ENCODE measurements around the gene SAMD4A.

DNA sequence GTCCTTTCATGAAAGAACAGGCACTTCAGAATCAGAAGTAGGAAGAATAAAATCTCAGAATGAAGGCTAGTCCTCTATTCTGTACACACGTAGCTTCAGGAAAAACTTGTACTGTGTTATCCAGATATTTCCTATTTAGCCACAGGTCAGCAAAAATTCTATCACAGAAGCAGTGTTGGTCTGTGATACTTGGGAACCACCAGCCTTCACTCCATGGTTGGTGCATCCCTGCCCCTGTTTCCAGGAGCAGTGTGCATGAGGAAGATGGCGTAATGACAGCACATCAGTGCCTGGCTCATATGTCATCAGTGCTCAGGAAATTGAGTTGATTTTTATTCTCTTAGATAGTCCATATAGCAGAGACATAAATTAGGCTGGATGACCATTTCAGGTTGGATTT lies 87.7 kb downstream of the SAMD4A start:
- TF ChIP-seq YY1 (IDR thresholded peaks at IDR 0.05; ENCODE audit: insufficient read depth, insufficient read length) (no peak), SUZ12 (IDR thresholded peaks at IDR 0.05; ENCODE audit: extremely low read depth, insufficient read depth, insufficient read length) (no peak), ZNF274 (IDR thresholded peaks at IDR 0.05; ENCODE audit: low read depth, low read length) (no peak)
